ENCODE data around the gene KIF12.

DNA sequence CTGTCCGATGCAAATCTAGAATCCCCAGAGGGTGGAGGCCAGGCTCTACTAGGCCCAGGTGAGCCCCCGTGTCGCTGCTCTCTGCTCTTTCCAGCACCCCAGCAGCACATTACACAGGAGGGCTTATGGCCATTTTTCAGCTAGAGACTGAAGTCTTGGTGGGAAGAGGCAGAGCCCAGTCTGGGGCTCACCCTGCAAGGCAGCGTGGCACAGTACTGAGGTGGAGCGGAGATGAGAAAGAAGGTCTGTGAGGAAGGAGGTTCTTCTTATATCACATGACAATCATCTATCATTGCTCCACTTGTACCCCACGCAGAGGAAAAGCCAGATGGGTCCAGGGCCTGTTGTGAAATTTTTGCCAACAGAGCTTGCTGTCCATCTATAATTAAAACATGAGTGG lies 10.0 kb upstream of the KIF12 start:
- TF ChIP-seq, protein P1, sequence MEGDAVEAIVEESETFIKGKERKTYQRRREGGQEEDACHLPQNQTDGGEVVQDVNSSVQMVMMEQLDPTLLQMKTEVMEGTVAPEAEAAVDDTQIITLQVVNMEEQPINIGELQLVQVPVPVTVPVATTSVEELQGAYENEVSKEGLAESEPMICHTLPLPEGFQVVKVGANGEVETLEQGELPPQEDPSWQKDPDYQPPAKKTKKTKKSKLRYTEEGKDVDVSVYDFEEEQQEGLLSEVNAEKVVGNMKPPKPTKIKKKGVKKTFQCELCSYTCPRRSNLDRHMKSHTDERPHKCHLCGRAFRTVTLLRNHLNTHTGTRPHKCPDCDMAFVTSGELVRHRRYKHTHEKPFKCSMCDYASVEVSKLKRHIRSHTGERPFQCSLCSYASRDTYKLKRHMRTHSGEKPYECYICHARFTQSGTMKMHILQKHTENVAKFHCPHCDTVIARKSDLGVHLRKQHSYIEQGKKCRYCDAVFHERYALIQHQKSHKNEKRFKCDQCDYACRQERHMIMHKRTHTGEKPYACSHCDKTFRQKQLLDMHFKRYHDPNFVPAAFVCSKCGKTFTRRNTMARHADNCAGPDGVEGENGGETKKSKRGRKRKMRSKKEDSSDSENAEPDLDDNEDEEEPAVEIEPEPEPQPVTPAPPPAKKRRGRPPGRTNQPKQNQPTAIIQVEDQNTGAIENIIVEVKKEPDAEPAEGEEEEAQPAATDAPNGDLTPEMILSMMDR (IDR thresholded peaks at IDR 0.05; ENCODE audit: insufficient read depth, low read depth, low read length): no peak
- TF ChIP-seq EZH2 (IDR thresholded peaks at IDR 0.05; ENCODE audit: insufficient read depth, low read length): no peak

Data from astrocyte (in vitro differentiated cells and primary cell).